Stimulated activated CD4-positive, alpha-beta T cell treated with anti-CD3 and anti-CD28 coated beads, Interleukin-1b, Interleukin-23, amount 100 ng/mL, for 24 hours (primary cell): Measurements from ENCODE around the gene MFNG.

Experiments used
- DNase-seq, 4 experiments: peaks; one replicate each; pipeline ENCODE4 v3.0.0-alpha.2; 2020; ENCODE audit warnings: low read depth in 4 of 4, low spot score in 1 of 4

MFNG gene

GRCh38 chr22:37427135-37427710, 59.0 kb downstream of the MFNG start, which contains the start of gene ELFN2:
Gene ELFN2, minus strand, starts transcription at chr22:37427479. Its CDS starts 51,945 bp downstream, at chr22:37375534.
- no peak for DNase-seq

- DNase-seq: no peak
Measured at GRCh38 chr22:37426706-37427134, 59.5 kb downstream of the MFNG start.

- no peak for DNase-seq
Measured at GRCh38 chr22:37425800-37426705, 60.1 kb downstream of the MFNG start.

- no peak for DNase-seq
Measured at GRCh38 chr22:37425369-37425768, 60.8 kb downstream of the MFNG start.

- DNase-seq: no peak
Measured at GRCh38 chr22:37423283-37423682, 62.9 kb downstream of the MFNG start.

- no peak for DNase-seq
Measured at GRCh38 chr22:37421468-37421877, 64.7 kb downstream of the MFNG start.

- no peak for DNase-seq
Measured at GRCh38 chr22:37420686-37421467, 65.3 kb downstream of the MFNG start.

- peak in 2 of 4 experiments; percentile 11 to 20 for DNase-seq
Measured at GRCh38 chr22:37419969-37420685, 66.1 kb downstream of the MFNG start.

GRCh38 chr22:37419370-37419968, 66.7 kb downstream of the MFNG start:
- DNase-seq: no peak
